ENCODE results near the gene TMPRSS4. TPM values are rescaled to one million over a fixed set of nuclear protein-coding genes. Genes with fewer than 3 reads are reported as not detected.

The TMPRSS4 gene, protein sequence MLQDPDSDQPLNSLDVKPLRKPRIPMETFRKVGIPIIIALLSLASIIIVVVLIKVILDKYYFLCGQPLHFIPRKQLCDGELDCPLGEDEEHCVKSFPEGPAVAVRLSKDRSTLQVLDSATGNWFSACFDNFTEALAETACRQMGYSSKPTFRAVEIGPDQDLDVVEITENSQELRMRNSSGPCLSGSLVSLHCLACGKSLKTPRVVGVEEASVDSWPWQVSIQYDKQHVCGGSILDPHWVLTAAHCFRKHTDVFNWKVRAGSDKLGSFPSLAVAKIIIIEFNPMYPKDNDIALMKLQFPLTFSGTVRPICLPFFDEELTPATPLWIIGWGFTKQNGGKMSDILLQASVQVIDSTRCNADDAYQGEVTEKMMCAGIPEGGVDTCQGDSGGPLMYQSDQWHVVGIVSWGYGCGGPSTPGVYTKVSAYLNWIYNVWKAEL
- total RNA-seq: 100 to 1,000 TPM; 224 to 423 (median 248) TPM

- Histone ChIP-seq H3K27me3 (no peaks in the 10 kb centered on the region), H3K27ac (peak within 1 kb of the TSS; percentile 86 to 89 (median 88)), H3K9me3 (no peaks in the 10 kb centered on the region), H3K4me1 (peaks cover 2 to 41% (median 12%) of the 10 kb centered on the region in 4 donors), H3K36me3 (no peaks in the 10 kb centered on the region), H3K4me3 (peak within 1 kb of the TSS; percentile 15 to 52 (median 34))
- WGBS, 2 donors (ENCODE audit: low coverage in 1 of 2): 56% methylated on average over 7 of the region's 7 CpGs; no CpG with 5 or more reads in 1 of the 2 donors
- in situ Hi-C loops (cut with MboI; ENCODE audit: low pct_ligation_motif_present in 1 of 4, low pct_unique_long_range_greater_than_20kb in 1 of 4, low sequenced_read_pairs in 3 of 4) (no loop called here), intact Hi-C loops (cut with DNase I; ENCODE audit: low total_unique reads) (no loop called here)
- TF ChIP-seq CTCF (IDR thresholded peaks at IDR 0.05) (no peak), EP300 (IDR thresholded peaks at IDR 0.05; ENCODE audit: low read depth) (no peak), POLR2A (IDR thresholded peaks at IDR 0.05) (peak; percentile 99), POLR2AphosphoS5 (IDR thresholded peaks at IDR 0.05) (peak; percentile 93 to 99 (median 98))
- DNase-seq: peak; percentile 91
These were observed at the start of gene TMPRSS4 for GRCh38 chr11:118076754-118077281. Gene TMPRSS4, plus strand, starts transcription at chr11:118077078. Its CDS starts 225 bp downstream, at chr11:118077303.

DNA sequence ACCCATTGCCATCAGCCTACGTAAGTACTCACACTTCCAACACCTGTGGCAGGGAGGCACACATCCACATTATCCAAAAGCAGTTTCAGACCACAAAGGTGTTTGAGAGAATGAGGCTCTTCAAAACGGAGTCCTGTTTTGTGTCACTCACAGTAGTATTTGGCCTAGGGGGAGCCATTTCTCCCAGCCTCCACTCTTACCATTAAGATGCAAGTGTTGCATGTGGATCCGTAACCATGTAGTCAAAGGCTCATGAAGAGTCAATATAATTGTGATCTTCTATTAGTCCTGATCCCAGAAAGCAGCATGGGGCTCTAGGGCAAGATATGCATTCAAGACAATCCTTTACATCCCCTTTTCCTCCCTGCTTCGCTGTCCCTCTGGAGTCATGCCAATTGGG lies 49.2 kb upstream of the TMPRSS4 start:
- 65 to 87% methylated on average over 2 to 4 of the region's 4 CpGs for WGBS, 2 donors (ENCODE audit: low coverage in 1 of 2)
- H3K27ac ChIP-seq: no peak overlapping the region
- H3K36me3 ChIP-seq: no peaks in the 10 kb centered on the region
- in situ Hi-C loops (cut with MboI; ENCODE audit: low pct_ligation_motif_present in 1 of 4, low pct_unique_long_range_greater_than_20kb in 1 of 4, low sequenced_read_pairs in 3 of 4): loop anchor here in 1 of 4 donors (25.0 kb wide), 1 partner anchor 590 kb away; no protein-coding TSS in a partner anchor
- no peak overlapping the region for H3K4me3 ChIP-seq
- H3K4me1 ChIP-seq: no peaks in the 10 kb centered on the region
- intact Hi-C loops (cut with DNase I; ENCODE audit: low total_unique reads): no loop called here
- H3K27me3 ChIP-seq: no peaks in the 10 kb centered on the region
- no peak for DNase-seq
- H3K9me3 ChIP-seq: no peaks in the 10 kb centered on the region
- TF ChIP-seq POLR2AphosphoS5 (IDR thresholded peaks at IDR 0.05) (no peak), EP300 (IDR thresholded peaks at IDR 0.05; ENCODE audit: low read depth) (no peak), POLR2A (IDR thresholded peaks at IDR 0.05) (no peak), CTCF (IDR thresholded peaks at IDR 0.05) (no peak)

DNA sequence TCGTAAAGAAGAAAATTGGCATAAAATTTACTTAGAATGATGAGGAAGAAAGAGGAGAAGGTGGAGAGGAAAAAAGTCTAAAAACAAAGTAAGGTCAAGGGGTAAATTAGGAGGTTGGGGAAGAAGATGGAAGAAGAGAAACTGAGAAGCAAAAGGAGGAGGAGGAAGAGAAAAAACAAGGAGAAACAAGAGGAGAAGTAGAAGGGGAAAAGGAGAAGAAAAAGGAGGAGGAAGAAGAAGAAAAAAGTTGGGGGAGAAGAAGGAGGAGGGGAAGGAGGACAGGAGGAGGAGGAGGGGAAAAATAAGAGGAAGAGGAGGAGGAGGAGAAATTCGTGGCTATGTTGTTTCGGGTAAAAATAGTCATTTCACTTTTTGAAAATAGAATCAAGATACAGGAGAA lies 48.3 kb upstream of the TMPRSS4 start:
- in situ Hi-C loops (cut with MboI; ENCODE audit: low pct_ligation_motif_present in 1 of 4, low pct_unique_long_range_greater_than_20kb in 1 of 4, low sequenced_read_pairs in 3 of 4) (loop anchor here in 1 of 4 donors (25.0 kb wide), 1 partner anchor 591 kb away; no protein-coding TSS in a partner anchor), intact Hi-C loops (cut with DNase I; ENCODE audit: low total_unique reads) (no loop called here)
- DNase-seq: no peak
- H3K9me3 ChIP-seq: no peaks in the 10 kb centered on the region
- no peaks in the 10 kb centered on the region for H3K36me3 ChIP-seq
- H3K4me3 ChIP-seq: no peak overlapping the region
- no peak overlapping the region for H3K27ac ChIP-seq
- no peaks in the 10 kb centered on the region for H3K4me1 ChIP-seq
- no peaks in the 10 kb centered on the region for H3K27me3 ChIP-seq
- 63 to 69% methylated on average over 3 of the region's 3 CpGs for WGBS, 2 donors (ENCODE audit: low coverage in 1 of 2)
- TF ChIP-seq POLR2AphosphoS5 (IDR thresholded peaks at IDR 0.05) (no peak), POLR2A (IDR thresholded peaks at IDR 0.05) (no peak), CTCF (IDR thresholded peaks at IDR 0.05) (no peak), EP300 (IDR thresholded peaks at IDR 0.05; ENCODE audit: low read depth) (no peak)

DNA sequence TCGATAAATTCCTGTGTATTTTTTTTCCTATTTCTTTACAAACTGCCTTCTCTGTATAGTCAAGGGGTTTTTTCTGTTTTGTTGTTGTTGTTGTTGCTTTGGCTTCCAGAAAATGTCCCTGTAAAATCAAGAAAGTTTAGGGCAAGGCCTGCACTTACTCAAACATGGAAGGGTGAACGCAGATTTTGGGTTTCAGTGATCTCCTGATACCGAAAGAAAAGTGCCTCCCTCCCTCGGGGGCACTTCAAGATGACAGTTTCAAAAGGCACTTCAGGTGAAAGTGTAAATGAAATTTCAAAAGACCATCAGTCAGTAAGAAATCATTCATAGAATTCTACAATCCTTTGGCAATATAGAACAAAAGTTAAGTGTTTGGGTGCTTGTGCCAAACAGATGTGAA lies 43.4 kb upstream of the TMPRSS4 start:
- intact Hi-C loops (cut with DNase I; ENCODE audit: low total_unique reads): no loop called here
- Histone ChIP-seq H3K27me3 (no peaks in the 10 kb centered on the region), H3K36me3 (no peaks in the 10 kb centered on the region), H3K9me3 (no peaks in the 10 kb centered on the region), H3K4me1 (no peaks in the 10 kb centered on the region), H3K4me3 (no peak overlapping the region), H3K27ac (no peak overlapping the region)
- in situ Hi-C loops (cut with MboI; ENCODE audit: low pct_ligation_motif_present in 1 of 4, low pct_unique_long_range_greater_than_20kb in 1 of 4, low sequenced_read_pairs in 3 of 4): loop anchor here in 1 of 4 donors (25.0 kb wide), 1 partner anchor 596 kb away; no protein-coding TSS in a partner anchor
- no peak for TF ChIP-seq POLR2AphosphoS5 (IDR thresholded peaks at IDR 0.05)
- no peak for TF ChIP-seq CTCF (IDR thresholded peaks at IDR 0.05)
- no peak for TF ChIP-seq POLR2A (IDR thresholded peaks at IDR 0.05)
- no peak for TF ChIP-seq EP300 (IDR thresholded peaks at IDR 0.05; ENCODE audit: low read depth)
- WGBS, 2 donors (ENCODE audit: low coverage in 1 of 2): 63% methylated on average over 4 of the region's 4 CpGs
- no peak for DNase-seq
